HG02870 (cell line): Measurements from ENCODE around the gene PRKAA2.

Source experiments
- ATAC-seq: cut with Tn5 transposase; IDR thresholded peaks from one replicate; pipeline ENCODE4 v1.9.1; 2021; ENCODE audit warnings: mild to moderate bottlenecking, moderate library complexity; ENCODE audit not compliant: unreplicated experiment

Gene PRKAA2

DNA sequence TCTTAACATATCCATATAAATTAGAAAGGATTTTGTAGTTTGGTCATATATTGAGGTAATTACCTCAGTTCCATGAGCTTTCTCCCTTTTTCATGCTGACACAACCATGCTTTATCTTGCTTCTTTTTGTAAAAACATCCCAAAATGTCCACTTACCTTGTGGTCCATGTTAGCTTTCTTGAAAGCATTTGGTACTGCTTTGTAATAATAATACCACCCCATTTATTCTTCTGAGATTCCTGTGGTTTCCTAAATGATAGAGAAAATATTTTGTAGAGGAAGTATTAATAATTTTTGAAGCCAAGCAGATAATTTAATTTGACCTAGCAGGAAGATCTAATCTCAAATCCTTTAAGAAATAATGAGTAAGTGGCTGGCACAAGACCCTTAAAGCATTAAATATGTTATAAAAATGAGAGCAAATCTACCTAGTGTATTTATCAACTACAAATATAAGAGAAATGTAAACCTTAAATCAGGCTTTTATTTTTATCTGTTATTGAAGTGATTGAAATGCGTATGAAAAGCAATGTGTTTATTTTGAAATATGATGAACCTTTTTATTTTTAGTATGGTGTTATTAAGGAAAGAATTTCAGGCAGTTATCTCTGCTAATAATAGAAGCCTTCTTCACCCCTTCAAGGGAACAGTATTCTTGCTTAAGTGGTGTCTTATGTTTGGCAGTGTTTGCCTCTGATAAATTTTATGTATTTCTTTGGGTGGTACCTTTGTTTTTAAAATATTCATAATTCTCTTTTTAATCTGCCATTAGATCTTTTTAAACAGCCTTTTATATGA is 9.2 kb downstream of the PRKAA2 start:
- no peak for ATAC-seq

DNA sequence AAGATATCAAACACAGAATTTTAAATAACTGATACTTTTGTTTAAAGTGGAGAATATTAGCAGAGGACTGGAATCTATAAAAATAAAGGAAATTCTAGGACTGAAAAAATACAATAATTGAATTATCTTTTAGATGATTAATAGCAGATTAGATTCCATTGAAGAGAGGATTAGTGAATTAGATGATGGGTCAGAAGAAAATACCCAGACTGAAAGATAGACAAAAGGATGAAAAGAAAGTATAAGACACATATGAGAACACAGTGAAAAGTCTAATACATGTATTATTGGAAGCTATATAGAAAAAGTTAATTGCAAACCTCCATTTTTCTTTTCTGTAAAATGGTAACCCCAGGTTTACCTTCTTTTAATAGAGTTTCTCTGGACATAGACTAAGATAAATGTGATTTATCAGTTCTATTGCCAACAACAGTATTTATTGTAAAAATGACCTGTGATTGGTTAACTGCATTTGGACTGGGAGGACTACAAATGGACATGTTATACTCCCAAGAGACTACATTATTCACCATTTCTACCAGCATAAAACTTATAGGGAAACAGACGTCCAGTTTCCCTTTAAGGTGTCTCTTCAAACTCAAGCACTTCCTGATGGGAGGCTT is 11.0 kb downstream of the PRKAA2 start:
- ATAC-seq: no peak

DNA sequence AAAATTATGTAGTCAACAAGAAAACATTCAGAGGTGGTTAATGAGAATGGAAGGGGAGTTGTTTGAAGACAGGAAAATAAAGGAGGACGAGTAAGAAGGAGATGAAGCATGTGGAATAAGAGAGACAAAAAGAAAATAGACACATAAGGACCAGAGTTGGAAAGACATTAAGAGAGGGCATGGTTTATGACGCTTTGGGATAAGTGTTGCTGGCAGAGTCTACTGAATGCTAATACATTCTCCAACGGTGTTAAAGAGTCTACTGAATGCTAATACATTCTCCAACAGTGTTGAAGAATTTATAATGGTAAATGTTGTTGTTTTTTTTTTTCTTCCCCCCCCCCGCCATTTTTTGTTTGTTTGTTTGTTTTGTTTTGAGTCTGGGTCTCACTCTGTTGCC is 13.1 kb downstream of the PRKAA2 start:
- ATAC-seq: no peak

DNA sequence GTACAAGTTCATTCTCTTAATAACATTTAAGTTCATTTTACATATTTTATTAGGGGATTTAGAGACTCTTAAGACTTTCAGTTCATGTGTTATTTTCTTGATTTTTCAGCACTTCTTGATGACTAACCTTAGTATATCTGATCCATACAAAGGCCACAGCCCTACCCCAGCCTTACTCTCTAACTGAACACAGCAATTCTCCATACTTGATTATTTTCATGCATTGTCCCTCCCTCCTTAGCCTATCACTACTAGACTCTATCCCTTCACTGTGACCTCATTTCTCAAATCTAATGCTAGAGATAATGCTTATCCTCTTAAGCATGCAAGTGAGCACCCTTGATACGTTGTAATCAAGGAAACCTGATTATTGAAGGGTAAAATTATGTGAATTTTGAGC is 15.2 kb downstream of the PRKAA2 start:
- ATAC-seq: no peak

DNA sequence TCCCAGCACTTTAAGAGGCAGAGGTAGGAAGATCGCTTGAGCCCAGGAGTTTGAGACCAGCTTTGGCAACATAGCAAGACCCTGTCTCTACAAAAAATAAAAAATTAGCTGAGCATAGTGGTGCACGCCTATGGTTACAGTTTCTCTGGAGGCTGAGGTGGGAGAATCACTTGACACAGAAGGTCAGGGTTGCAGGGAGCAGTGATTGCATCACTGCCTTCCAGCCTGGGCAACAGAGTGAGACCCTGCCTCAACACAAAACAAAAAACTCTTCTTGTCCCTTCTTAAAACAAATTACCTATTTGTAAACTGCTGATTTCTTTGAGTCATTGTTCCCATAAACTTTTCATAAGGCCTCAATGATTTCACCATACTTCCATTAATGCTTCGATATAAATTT is 18.7 kb downstream of the PRKAA2 start:
- ATAC-seq: no peak

DNA sequence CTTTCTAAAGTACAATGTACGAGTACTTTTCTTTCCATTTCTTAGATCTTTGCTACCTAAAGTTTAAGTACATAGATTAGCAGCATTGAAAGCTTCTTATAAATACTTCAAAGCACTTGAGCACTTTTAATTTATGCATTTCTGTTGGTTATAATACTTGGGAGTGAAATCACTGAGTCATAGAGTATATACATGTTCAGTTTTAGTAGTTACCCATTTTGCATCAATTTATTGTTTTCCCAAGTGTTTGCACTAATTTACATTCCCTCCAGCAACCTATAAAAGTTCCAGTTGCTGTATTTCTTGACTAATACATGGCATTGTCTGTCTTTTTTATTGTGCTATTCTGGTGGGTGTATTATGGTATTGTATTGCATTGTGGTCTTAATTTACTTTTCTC is 20.3 kb downstream of the PRKAA2 start:
- no peak for ATAC-seq

DNA sequence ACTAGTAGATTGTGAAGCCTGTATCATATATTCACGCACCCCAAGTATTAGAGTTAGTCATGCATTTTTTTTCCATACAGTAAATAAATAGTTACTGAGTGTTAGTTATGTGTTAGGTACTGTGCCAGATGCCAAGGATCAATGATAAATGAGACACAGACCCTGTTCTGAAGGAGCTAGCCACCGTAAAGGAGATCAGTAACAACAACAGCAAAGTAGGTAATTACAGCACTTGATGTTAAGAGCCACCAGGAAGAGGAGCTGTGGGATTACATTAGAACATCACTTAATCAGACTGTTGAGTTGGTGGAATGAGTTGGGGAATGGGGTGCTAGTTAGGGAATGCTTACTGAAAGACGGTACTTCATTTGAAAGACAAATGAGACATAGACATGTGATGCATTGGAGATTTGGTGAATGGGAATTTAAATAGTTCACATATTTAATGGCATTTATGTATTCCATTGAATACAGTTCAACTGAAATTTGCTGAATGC is 21.0 kb downstream of the PRKAA2 start:
- no peak for ATAC-seq

DNA sequence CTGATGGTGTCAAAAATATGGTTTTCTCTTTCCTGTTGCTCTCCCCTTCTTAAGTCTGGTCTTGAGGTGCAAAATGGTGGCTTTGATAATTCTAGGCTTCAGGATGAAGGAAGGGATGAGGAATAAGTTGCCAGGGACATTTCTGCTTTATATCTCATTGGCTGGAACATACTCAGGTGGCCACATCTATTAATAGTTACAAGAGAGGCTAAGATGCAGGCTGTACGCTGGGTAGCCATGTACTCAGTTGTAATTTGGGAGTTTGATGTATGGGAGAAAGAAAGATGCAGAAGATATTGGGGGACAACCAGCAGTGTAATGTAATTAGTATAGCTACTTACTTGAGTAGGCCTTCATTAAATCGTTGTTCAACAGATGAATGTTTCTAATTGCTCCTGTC is 25.2 kb downstream of the PRKAA2 start:
- no peak for ATAC-seq

DNA sequence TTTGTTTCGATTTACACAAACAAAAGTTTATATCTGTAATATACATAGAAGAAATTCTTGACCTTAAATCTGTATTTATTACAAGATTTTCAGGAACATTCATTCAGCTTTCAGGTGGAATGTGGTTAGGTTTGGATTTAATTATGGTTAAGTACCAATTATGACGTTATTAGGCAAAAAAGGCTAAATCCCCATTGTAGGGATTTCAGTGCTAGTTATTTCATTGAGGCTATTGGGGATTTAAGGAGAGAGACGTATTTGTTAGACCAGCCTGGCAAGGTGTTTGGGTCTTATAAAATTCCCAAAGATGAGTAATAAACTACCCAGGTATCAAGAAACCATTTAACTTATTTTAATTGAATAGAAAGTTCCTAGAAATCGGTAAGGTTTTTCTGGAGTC is 26.0 kb downstream of the PRKAA2 start:
- ATAC-seq: no peak

DNA sequence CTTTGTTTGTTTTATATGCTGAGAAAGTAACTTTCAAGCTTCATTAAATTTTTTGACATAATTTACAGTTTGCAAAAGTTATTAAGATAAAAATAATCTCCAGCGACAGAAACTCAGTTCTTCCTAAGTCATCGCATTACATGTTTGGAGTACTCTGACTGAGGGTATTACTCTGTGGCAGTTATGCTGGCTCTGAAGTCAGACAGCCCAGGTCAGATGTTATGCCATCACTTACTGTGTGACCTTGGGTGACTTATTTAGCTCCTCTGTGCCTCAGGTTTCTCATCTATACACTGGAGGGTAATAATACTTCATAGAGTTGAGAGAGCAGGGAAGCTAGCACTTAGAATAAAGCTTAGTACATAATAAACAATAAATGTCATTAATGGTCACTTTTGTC is 26.4 kb downstream of the PRKAA2 start:
- ATAC-seq: no peak

DNA sequence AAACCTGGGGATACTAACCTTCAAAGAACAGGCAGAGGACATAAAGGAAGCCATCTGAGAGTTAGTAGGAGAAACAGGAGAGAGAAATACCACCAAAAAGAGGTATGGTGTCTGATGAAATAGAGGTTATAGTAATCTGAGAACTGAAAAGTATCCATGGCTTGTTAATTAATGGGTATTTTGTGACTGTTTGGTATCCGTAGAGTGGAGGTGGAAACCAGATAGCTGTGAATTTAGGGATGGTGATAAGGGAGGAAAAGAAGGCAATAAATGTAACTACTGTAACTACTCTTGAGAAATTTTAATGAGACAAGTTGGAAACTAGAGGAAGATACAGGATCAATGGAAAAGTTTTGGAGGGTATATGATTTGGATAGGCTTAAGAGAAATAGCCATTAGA is 27.5 kb downstream of the PRKAA2 start:
- no peak for ATAC-seq

DNA sequence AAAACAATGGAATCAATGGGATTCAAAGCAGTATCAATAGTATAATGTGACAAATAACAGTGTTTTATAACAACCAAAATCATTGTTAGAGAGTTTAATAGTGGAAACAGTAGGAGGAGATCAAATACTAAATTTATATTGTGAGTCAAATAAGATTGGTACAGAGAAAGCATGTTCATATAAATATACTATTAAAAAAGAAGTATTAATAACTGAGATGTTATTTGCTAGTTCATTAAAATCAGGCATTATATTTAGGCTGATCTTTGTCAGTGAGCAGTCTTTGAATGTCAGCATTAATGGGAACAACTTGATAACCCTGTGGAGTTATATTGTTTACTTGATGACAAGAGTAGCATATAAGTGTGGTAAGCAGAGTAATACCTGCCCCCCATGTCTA is 30.6 kb downstream of the PRKAA2 start:
- ATAC-seq: no peak

DNA sequence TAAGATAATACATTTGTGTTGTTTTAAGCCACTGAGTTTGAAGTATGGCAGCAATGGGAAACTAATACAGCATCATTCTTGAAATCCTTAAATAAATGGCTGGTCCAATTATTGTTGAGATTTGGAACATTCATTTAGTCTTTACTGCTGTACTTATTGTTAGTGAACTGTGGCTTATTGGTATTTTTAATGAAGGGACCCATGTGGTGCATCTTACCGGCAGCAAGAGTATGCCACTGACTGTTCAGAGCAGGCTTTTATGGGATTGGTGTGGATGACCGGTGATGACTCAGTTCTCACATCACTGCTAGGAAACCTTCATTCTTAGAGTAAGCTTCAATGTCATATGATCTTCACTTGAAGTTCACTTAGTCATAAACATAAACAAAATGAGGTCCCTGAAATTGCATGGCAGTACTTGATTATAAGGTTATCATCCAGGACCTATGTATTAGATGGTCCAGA is 31.5 kb downstream of the PRKAA2 start:
- no peak for ATAC-seq

DNA sequence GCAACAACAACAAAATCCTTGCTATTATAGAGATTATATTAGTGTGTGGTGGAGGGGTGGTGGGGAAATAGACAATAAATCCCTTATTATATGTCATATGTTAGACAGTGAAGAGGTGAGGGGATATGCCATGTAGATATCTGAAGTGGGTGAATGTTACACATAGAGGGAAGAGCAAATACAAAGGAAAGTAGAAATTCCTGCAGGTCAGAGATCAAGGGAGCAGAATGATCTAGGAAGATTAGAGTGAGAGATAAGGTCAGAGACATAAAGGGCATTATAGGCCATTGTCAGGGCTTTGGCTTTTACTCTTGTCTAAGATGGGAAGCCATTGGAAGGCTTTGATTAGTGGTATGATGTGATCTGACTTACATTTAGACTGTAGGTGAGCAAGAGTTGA is 38.5 kb downstream of the PRKAA2 start:
- ATAC-seq: no peak

DNA sequence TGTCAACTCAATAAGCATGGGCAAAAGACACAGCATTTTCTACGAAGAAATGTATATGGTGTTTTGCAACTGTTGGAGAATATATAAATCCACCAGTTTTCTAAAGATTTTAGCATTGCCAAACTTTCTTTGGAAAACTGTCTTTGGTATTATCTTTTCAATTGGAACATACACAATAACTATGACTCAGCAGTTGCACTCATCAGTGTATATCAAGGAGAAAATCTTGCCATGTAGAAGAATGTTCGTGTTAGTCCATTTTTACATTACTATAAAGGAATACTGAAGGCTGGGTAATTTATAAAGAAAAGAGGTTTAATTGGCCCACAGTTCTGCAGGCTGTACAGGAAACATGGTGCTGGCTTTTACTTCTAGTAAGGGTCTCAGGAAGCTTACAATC is 41.1 kb downstream of the PRKAA2 start:
- ATAC-seq: no peak

DNA sequence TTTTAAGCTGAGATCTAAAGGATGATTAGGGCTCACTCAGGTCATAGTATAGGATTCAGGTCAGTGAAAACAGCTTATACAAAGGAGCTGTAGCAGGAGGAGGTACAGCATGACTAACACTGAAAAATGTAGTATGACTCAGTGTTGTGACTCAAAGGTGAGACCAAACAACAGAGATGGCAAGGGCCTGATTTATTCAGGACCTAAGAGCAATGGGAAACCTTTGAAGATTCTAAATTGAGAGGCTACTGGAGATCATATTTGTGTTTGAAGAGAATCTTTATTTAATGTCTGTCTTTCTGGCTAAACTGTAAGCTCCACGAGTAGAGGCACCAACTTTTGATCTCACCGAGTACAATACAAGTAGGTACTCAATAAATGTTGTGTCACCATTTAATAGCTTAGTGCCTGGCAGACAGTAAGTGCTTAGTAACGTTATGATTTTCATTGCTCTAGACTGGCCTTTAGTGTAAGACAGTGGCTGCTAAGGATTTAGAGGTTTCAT is 43.5 kb downstream of the PRKAA2 start:
- peak; percentile 95 for ATAC-seq

DNA sequence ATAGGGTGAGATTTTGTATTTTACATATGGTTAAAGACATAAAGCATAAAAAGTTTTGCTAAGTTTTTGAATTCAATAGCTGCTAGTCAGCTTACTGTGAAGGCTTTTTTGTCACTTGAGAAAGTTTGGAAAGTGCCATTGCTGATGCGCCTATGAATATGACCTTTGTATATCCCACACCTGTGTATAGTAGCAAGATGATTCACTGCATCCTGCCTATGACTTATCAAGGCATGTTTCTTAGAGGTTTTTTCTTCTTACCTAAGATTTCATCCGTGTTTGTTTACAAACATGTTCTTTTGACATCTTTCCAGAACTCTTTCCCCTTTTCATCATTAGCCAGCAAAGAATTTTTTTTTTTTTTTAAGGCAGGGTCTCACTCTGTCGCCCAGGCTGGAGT is 51.5 kb downstream of the PRKAA2 start:
- no peak for ATAC-seq

DNA sequence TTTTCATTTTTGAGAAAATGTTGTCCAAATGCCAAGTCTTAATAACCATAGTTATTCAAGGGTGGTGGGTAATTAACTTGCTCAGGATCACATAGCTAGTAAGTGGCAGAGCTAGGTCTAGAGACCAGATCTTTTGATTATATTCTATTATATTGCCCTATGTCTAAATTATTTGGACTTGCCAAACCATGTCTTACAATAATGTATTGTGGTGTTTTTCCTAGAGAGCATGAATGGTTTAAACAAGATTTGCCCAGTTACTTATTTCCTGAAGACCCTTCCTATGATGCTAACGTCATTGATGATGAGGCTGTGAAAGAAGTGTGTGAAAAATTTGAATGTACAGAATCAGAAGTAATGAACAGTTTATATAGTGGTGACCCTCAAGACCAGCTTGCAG is 58.6 kb downstream of the PRKAA2 start:
- no peak for ATAC-seq

DNA sequence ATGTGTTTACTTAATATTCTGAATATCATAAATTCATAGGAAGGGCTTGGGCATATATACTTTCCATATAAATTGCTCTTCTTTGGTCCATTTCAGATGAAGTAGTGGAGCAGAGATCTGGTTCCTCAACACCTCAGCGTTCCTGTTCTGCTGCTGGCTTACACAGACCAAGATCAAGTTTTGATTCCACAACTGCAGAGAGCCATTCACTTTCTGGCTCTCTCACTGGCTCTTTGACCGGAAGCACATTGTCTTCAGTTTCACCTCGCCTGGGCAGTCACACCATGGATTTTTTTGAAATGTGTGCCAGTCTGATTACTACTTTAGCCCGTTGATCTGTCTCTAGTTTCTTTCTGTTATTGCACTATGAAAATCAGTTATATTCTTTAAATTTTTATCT is 62.3 kb downstream of the PRKAA2 start:
- no peak for ATAC-seq

DNA sequence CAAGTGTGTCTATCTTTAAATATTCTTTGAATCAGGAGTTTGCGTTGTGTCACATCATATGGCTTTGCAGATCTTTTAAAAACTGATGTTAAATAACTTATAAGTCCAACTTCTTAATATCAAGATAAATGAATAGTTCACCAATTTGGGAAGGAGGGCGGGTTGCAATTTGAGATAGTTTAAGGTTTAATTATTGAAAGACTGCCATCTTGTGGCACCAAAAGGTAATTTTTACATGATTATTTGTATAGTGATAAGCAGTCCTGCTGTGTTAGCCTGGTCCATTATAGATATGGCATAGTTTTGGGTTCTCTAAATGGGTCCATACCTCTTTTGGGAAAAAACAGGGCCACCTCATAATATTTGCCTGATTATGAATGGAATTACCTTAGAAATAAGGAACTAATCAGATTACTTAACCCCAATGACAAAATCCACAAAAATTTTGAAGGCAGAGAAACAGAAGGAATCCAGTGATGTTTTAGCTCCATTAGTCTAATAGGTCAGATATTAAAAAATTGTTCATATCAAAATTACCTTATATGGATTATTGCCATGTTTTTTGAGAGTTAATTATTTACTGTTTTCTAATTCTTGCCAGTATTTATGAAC is 64.3 kb downstream of the PRKAA2 start:
- peak; percentile 71 for ATAC-seq

DNA sequence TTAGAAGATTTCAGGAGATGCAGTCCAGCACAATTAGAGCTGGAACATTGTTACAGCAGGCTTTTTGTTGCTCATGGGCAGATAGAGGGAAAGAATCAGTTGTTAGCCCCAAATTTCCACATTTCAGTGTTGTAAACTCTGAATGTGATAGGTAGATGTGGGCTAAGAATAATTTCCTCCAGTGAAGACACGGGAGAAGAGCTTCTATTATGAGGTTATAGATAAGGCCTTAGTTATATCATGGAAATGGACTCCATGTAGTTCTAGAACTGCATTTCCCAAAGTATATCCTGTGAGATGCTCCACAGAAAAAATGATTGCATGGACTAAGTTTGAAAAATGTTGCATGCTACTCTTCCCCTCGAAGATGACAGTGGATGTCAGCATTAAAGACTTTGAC is 64.9 kb downstream of the PRKAA2 start:
- no peak for ATAC-seq

DNA sequence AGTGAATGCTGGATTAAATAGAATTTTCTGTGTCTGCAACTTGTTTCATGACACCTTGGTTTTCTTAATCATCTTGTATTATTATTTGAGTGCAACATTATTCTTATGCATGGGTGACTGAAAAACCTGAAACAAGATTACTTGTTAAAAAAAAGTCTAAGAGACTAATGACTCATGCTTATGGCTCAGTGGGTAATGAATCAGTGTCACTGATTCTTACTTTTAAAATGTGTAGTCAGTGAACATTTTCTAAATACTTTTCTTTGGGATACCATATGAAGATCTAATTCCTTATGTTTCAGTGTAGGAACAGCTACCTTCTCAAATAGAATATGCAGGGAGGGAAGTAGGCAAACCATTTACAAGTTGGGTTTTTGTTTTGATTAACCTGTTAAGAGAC is 65.5 kb downstream of the PRKAA2 start:
- no peak for ATAC-seq
